Lung (tissue), 12 donors: ENCODE results near the gene MINDY3. TPM values are rescaled to one million over a fixed set of nuclear protein-coding genes. Genes with fewer than 3 reads are reported as not detected.
"Not testable (repeated sequence)": the region's sequence is repeated elsewhere in the genome, so short reads cannot be mapped to it uniquely, and the experiment has no call there.

Source experiments
- ATAC-seq: fragments of 200-7000 bp; cut with Tn5 transposase; one replicate; pipeline ENCODE4 v1.9.1; 2020; ENCODE audit warnings: moderate number of reproducible peaks; ENCODE audit not compliant: insufficient read depth, low FRiP score
- DNase-seq, 3 donors: peaks; one replicate each; pipeline ENCODE4 v3.0.0-alpha.2; 2013 to 2017
- H3K27ac ChIP-seq, 2 donors: one replicate each; pipeline ENCODE4 v1.5.1; 2013; ENCODE audit warnings: mild to moderate bottlenecking in 2 of 2, moderate library complexity in 2 of 2, control low read depth in 1 of 2, inconsistent platforms in 1 of 2, low read depth in 1 of 2, low read length in 1 of 2
- H3K27me3 ChIP-seq, 3 donors: one replicate each; pipeline ENCODE4 v1.5.1; 2013; ENCODE audit warnings: low read length in 2 of 3; ENCODE audit not compliant: control insufficient read depth in 3 of 3, insufficient read depth in 3 of 3
- H3K36me3 ChIP-seq, 4 donors: one replicate each; pipeline ENCODE4 v1.5.1; 2013; ENCODE audit warnings: low read length in 4 of 4, mild to moderate bottlenecking in 1 of 4, moderate library complexity in 1 of 4; ENCODE audit not compliant: control insufficient read depth in 4 of 4, insufficient read depth in 4 of 4
- H3K4me1 ChIP-seq, 5 donors: one replicate each; pipeline ENCODE4 v1.5.1; 2013; ENCODE audit warnings: low read length in 5 of 5, mild to moderate bottlenecking in 2 of 5, moderate library complexity in 1 of 5; ENCODE audit not compliant: control insufficient read depth in 5 of 5, insufficient read depth in 5 of 5
- H3K4me3 ChIP-seq: one replicate; pipeline ENCODE4 v1.5.1; 2013; ENCODE audit warnings: mild to moderate bottlenecking, control low read depth, moderate library complexity
- H3K9ac ChIP-seq, 2 donors: one replicate each; pipeline ENCODE4 v1.5.1; 2013; ENCODE audit warnings: low read length in 2 of 2, control low read depth in 1 of 2; ENCODE audit not compliant: insufficient read depth in 1 of 2
- H3K9me3 ChIP-seq, 4 donors: one replicate each; pipeline ENCODE4 v1.5.1; 2013; ENCODE audit warnings: low read length in 3 of 4, mild to moderate bottlenecking in 1 of 4, moderate library complexity in 1 of 4; ENCODE audit not compliant: control insufficient read depth in 4 of 4, insufficient read depth in 3 of 4
- CTCF ChIP-seq: IDR thresholded peaks from 2 replicates; pipeline ENCODE4 v1.5.1; 2012; ENCODE audit warnings: mild to moderate bottlenecking; ENCODE audit errors: control extremely low read depth, extremely low read depth
- WGBS, 2 donors: extraction: QIAGEN DNeasy Blood & Tissue Kit; methylation state at CpG; one replicate each; pipeline ENCODE4 v1.1.7; 2013; 5-methylcytosine and 5-hydroxymethylcytosine counted together
- polyA plus RNA-seq, 2 donors: library from polyadenylated mRNA; stranded (reverse); fragments of 200-250 nt; gene quantifications; one replicate each; pipeline ENCODE4 v1.2.1, GENCODE V29; 2013
- total RNA-seq, 2 donors: library from RNA; depleted of rRNA in 1 of 2; stranded (reverse); fragments of >200 nt in 1 of 2; gene quantifications; one replicate each; pipeline ENCODE4 v1.2.1, GENCODE V29; 2014 to 2021
- donor health status: control.
- donor health status: control.
- donor health status: Bipolar disorder and iron deficiency.
- donor health status: healthy.
- donor health status: DM: yes; HTN: yes; CAD: no.

The MINDY3 gene
- total and polyA plus RNA-seq, 4 donors = 13.9 to 61.7 (median 24.6) TPM

- H3K4me1 ChIP-seq = peaks cover 0 to 3% (median 0%) of the 10 kb centered on the region in 5 donors
- DNase-seq (no peak), ATAC-seq (no peak)
- 90 to 91% methylated on average over 8 of the region's 8 CpGs for WGBS, 2 donors
- no peaks in the 10 kb centered on the region for H3K27me3 ChIP-seq
- no peak overlapping the region for H3K4me3 ChIP-seq
- H3K9me3 ChIP-seq = peaks cover 0 to 2% (median 0%) of the 10 kb centered on the region in 4 donors
- no peak overlapping the region for H3K9ac ChIP-seq
- TF ChIP-seq CTCF = no peak
- H3K27ac ChIP-seq = no peak overlapping the region
- H3K36me3 ChIP-seq = no peaks in the 10 kb centered on the region
Observed at GRCh38 chr10:15763006-15763405, 97.3 kb downstream of the MINDY3 start.

GRCh38 chr10:15762239-15762638 lies 98.1 kb downstream of the MINDY3 start:
- not testable (repeated sequence) for H3K27ac ChIP-seq, H3K36me3 ChIP-seq, H3K9me3 ChIP-seq, H3K9ac ChIP-seq, H3K27me3 ChIP-seq, H3K4me3 ChIP-seq, H3K4me1 ChIP-seq, ATAC-seq, DNase-seq
- 88 to 97% methylated on average over 6 of the region's 6 CpGs for WGBS, 2 donors

- ATAC-seq = not testable (repeated sequence)
Observed at GRCh38 chr10:15761224-15761623, 99.1 kb downstream of the MINDY3 start.

GRCh38 chr10:15760681-15761080 lies 99.6 kb downstream of the MINDY3 start:
- Histone ChIP-seq H3K4me3 (no peak overlapping the region), H3K9ac (no peak overlapping the region), H3K27ac (no peak overlapping the region), H3K27me3 (no peaks in the 10 kb centered on the region), H3K9me3 (peaks cover 0 to 2% (median 0%) of the 10 kb centered on the region in 4 donors), H3K36me3 (no peaks in the 10 kb centered on the region), H3K4me1 (peaks cover 0 to 3% (median 0%) of the 10 kb centered on the region in 5 donors)
- ATAC-seq = no peak
- no peak for TF ChIP-seq CTCF
- WGBS, 2 donors = 94 to 95% methylated on average over 2 of the region's 2 CpGs
- DNase-seq = no peak

More at GRCh38 chr10:15761224-15761623, 99.1 kb downstream of the MINDY3 start:
- DNase-seq, H3K4me1 ChIP-seq, H3K9ac ChIP-seq, H3K4me3 ChIP-seq, H3K36me3 ChIP-seq, H3K9me3 ChIP-seq, H3K27me3 ChIP-seq, H3K27ac ChIP-seq: not testable (repeated sequence)
- WGBS, 2 donors = 86% methylated on average over 2 of the region's 4 CpGs
